HCT116 (cell line): ENCODE measurements around the gene MBNL2. TPM values are rescaled to one million over a fixed set of nuclear protein-coding genes. Genes with fewer than 3 reads are reported as not detected.

Experiments
- ATAC-seq: fragments of 200-7000 bp; cut with Tn5 transposase; 2 replicates; pipeline ENCODE4 v1.9.1; 2020; ENCODE audit warnings: mild to moderate bottlenecking, moderate library complexity
- BruUV-seq: library from RNA; stranded (reverse); fragments of 400-500 nt; replicated peaks from 2 replicates; lab custom pipeline; 2021; lab: Mats Ljungman, UMichigan
- CTCF ChIA-PET: fragments of 300-600 bp; sonication (Branson Sonifier 250); formaldehyde crosslinking; loops from one replicate; lab custom pipeline; 2021; ENCODE audit warnings: antibody characterized with exemption; lab: Charles Lee
- POLR2A ChIA-PET: fragments of 300-600, 350-600 bp; sonication (Branson Sonifier 250); formaldehyde crosslinking; loops from one replicate; lab custom pipeline; 2021; ENCODE audit warnings: antibody characterized with exemption; lab: Charles Lee
- RAD21 ChIA-PET, 2 experiments: fragments of 300-600 bp; sonication (Branson Sonifier 250); formaldehyde crosslinking; loops; one replicate each; lab custom pipeline; 2023; ENCODE audit warnings: low total read pairs in 2 of 2; ENCODE audit not compliant: uncharacterized antibody in 2 of 2, unreplicated experiment in 2 of 2, low non-redundant PET in 1 of 2; lab: Charles Lee
- DNase-seq: peaks from one replicate; pipeline ENCODE4 v3.0.0-alpha.2; 2010; ENCODE audit warnings: low read depth, low spot score
- H2AFZ ChIP-seq: fragments of 200-600 bp; shearing (Covaris generic), sonication (generic); 2 replicates; pipeline ENCODE4 v1.6.1; 2017; ENCODE audit warnings: low read depth, mixed run types, mixed read lengths, antibody characterized with exemption, low read length; ENCODE audit not compliant: poor library complexity, severe bottlenecking
- H3K27ac ChIP-seq: 2 replicates; pipeline ENCODE4 v1.5.1; 2012; ENCODE audit warnings: low read depth, low read length
- H3K27me3 ChIP-seq: fragments of 200-600 bp; sonication (generic); 2 replicates; pipeline ENCODE4 v1.6.1; 2016; ENCODE audit warnings: mixed run types, low read length, mixed read lengths; ENCODE audit not compliant: insufficient read depth
- H3K36me3 ChIP-seq, 2 experiments: fragments of 200-500 bp in 1 of 2; fragments of 200-600 bp in 1 of 2; sonication (Bioruptor generic) in 1 of 2; sonication (generic) in 1 of 2; 2 replicates each; pipeline versions ENCODE4 v1.5.1 to v1.6.1; 2014 to 2016; ENCODE audit warnings: low read length in 2 of 2, inconsistent platforms in 1 of 2, mixed read lengths in 1 of 2, mixed run types in 1 of 2; ENCODE audit not compliant: insufficient read depth in 2 of 2, control insufficient read depth in 1 of 2
- H3K4me1 ChIP-seq, 2 experiments: fragments of 200-600 bp in 1 of 2; sonication (generic) in 1 of 2; 2 replicates each; pipeline versions ENCODE4 v1.5.1 to v1.6.1; 2012 to 2017; ENCODE audit warnings: low read length in 2 of 2, inconsistent platforms in 1 of 2, mild to moderate bottlenecking in 1 of 2, mixed read lengths in 1 of 2, mixed run types in 1 of 2, moderate library complexity in 1 of 2; ENCODE audit not compliant: insufficient read depth in 2 of 2, control insufficient read depth in 1 of 2
- H3K4me2 ChIP-seq: fragments of 200-600 bp; sonication (generic); 2 replicates; pipeline ENCODE4 v1.6.1; 2017; ENCODE audit warnings: mixed run types, low read length, mixed read lengths
- H3K4me3 ChIP-seq, 2 experiments: fragments of 200-600 bp in 1 of 2; sonication (generic) in 1 of 2; replicated peaks in 1 of 2; 2 replicates each; pipeline ENCODE4 v1.5.1; 2011 to 2016; ENCODE audit warnings: low read length in 2 of 2, control low read depth in 1 of 2, low read depth in 1 of 2, mild to moderate bottlenecking in 1 of 2, mixed read lengths in 1 of 2, mixed run types in 1 of 2
- H3K79me2 ChIP-seq: fragments of 200-600 bp; sonication (generic); 2 replicates; pipeline ENCODE4 v1.6.1; 2017; ENCODE audit warnings: mild to moderate bottlenecking, mixed run types, low read length, moderate library complexity, mixed read lengths; ENCODE audit not compliant: insufficient read depth
- H3K9ac ChIP-seq: fragments of 200-600 bp; sonication (generic); 2 replicates; pipeline ENCODE4 v1.6.1; 2016; ENCODE audit warnings: low read length, mixed read lengths
- H3K9me2 ChIP-seq: fragments of 200-600 bp; sonication (generic), shearing (Covaris generic); 2 replicates; pipeline ENCODE4 v1.6.1; 2017; ENCODE audit warnings: mixed run types, mild to moderate bottlenecking, moderate library complexity; ENCODE audit not compliant: insufficient read depth
- H3K9me3 ChIP-seq, 2 experiments: fragments of 200-500 bp in 1 of 2; fragments of 200-600 bp in 1 of 2; sonication (Bioruptor generic) in 1 of 2; sonication (generic) in 1 of 2; 2 replicates each; pipeline ENCODE4 v1.6.1; 2014 to 2017; ENCODE audit warnings: low read length in 2 of 2, mixed read lengths in 2 of 2, inconsistent platforms in 1 of 2, low read depth in 1 of 2, mild to moderate bottlenecking in 1 of 2, mixed run types in 1 of 2, moderate library complexity in 1 of 2; ENCODE audit not compliant: control insufficient read depth in 1 of 2, insufficient read depth in 1 of 2
- H4K20me1 ChIP-seq: fragments of 200-600 bp; sonication (generic), shearing (Covaris generic); 2 replicates; pipeline ENCODE4 v1.6.1; 2017; ENCODE audit warnings: mixed run types, mild to moderate bottlenecking, moderate library complexity; ENCODE audit not compliant: insufficient read depth
- ATF3 ChIP-seq: IDR thresholded peaks from 2 replicates; pipeline ENCODE4 v1.6.1; 2012
- CBX3 ChIP-seq: IDR thresholded peaks from 2 replicates; pipeline ENCODE4 v1.6.1; 2012; ENCODE audit warnings: low read depth
- FOSL1 ChIP-seq: IDR thresholded peaks from 2 replicates; pipeline ENCODE4 v1.6.1; 2012; ENCODE audit warnings: low read depth
- MAX ChIP-seq: IDR thresholded peaks from 2 replicates; pipeline ENCODE4 v1.6.1; 2012
- RAD21 ChIP-seq: IDR thresholded peaks from 2 replicates; pipeline ENCODE4 v1.6.1; 2012; ENCODE audit warnings: low read depth, mild to moderate bottlenecking
- SRF ChIP-seq: IDR thresholded peaks from 2 replicates; pipeline ENCODE4 v1.6.1; 2012; ENCODE audit warnings: low read depth
- TCF7L2 ChIP-seq: IDR thresholded peaks from 2 replicates; pipeline ENCODE4 v1.7.0; 2011; ENCODE audit warnings: borderline replicate concordance, inconsistent platforms; ENCODE audit not compliant: insufficient read depth, insufficient read length; ENCODE audit errors: extremely low read depth
- YY1 ChIP-seq: IDR thresholded peaks from 2 replicates; pipeline ENCODE4 v1.6.1; 2011; ENCODE audit warnings: low read length, low read depth, moderate library complexity, mild to moderate bottlenecking; ENCODE audit not compliant: insufficient replicate concordance; ENCODE audit errors: extremely low read depth
- ZBTB33 ChIP-seq: IDR thresholded peaks from 2 replicates; pipeline ENCODE4 v1.6.1; 2011; ENCODE audit warnings: mild to moderate bottlenecking, low read length, moderate library complexity; ENCODE audit not compliant: insufficient replicate concordance; ENCODE audit errors: extremely low read depth
- intact Hi-C: fragments of 100-400 bp; cut with micrococcal nuclease; formaldehyde crosslinking; loops from 2 replicates; pipeline ENCODE4 v1.10.0; 2022
- total RNA-seq: library from RNA; stranded (reverse); gene quantifications from one replicate; pipeline ENCODE4 v1.2.1, GENCODE V29; 2021; ENCODE audit not compliant: unreplicated experiment

MBNL2 gene
- total RNA-seq, 1 experiment from 2014 or later: 73.9 TPM

- no peak for DNase-seq
- CTCF ChIA-PET: no interaction called here
- BruUV-seq: no TSS peak
- H3K4me2 ChIP-seq: no peak overlapping the region
- H3K27me3 ChIP-seq: no peaks in the 10 kb centered on the region
- no peak overlapping the region for H2AFZ ChIP-seq
- no peak overlapping the region for H3K27ac ChIP-seq
- TF ChIP-seq YY1 (no peak), ZBTB33 (no peak), CBX3 (no peak), TCF7L2 (no peak), ATF3 (no peak), RAD21 (no peak), SRF (no peak), MAX (no peak), FOSL1 (no peak)
- H3K79me2 ChIP-seq: peaks cover 13% of the 10 kb centered on the region
- ATAC-seq: no peak
- H3K9me3 ChIP-seq: no peaks in the 10 kb centered on the region
- no peaks in the 10 kb centered on the region for H3K9me2 ChIP-seq
- intact Hi-C loops: no loop called here
- H3K4me3 ChIP-seq: no peak overlapping the region
- H3K9ac ChIP-seq: no peak overlapping the region
- H3K4me1 ChIP-seq: peaks cover 6 to 14% of the 10 kb centered on the region in 2 experiments; a peak in 2 of 4 replicates
- no peaks in the 10 kb centered on the region for H3K36me3 ChIP-seq
- POLR2A ChIA-PET: no interaction called here
- RAD21 ChIA-PET: no interaction called here
- no peaks in the 10 kb centered on the region for H4K20me1 ChIP-seq
Measured at GRCh38 chr13:97295283-97296182, 73.4 kb downstream of the MBNL2 start.
